NCI-H2171 (cell line): ENCODE results near the gene PPP1R2.

Experiments used
- DNase-seq: peaks from one replicate; lab custom pipeline; 2025; lab: John Stamatoyannopoulos, UW

PPP1R2 gene

GRCh38 chr3:195565716-195566115, 22.6 kb upstream of the PPP1R2 start:
- no peak for DNase-seq

- no peak for DNase-seq
Measured at GRCh38 chr3:195563317-195563716, 20.2 kb upstream of the PPP1R2 start.

- DNase-seq: no peak
Measured at GRCh38 chr3:195559723-195560409, 16.7 kb upstream of the PPP1R2 start.

GRCh38 chr3:195558602-195559001, 15.5 kb upstream of the PPP1R2 start:
- DNase-seq: peak; percentile 55

GRCh38 chr3:195557322-195557721, 14.2 kb upstream of the PPP1R2 start:
- DNase-seq: no peak

- no peak for DNase-seq
Measured at GRCh38 chr3:195556390-195556789, 13.3 kb upstream of the PPP1R2 start.

- DNase-seq: no peak
Measured at GRCh38 chr3:195555110-195555509, 12.0 kb upstream of the PPP1R2 start.

- DNase-seq: no peak
Measured at GRCh38 chr3:195554458-195554857, 11.3 kb upstream of the PPP1R2 start.

GRCh38 chr3:195553268-195553667, 10.1 kb upstream of the PPP1R2 start:
- DNase-seq: no peak

GRCh38 chr3:195551381-195551978, 8.4 kb upstream of the PPP1R2 start:
- DNase-seq: no peak

- no peak for DNase-seq
Measured at GRCh38 chr3:195550723-195551122, 7.6 kb upstream of the PPP1R2 start.

GRCh38 chr3:195549931-195550519, 6.9 kb upstream of the PPP1R2 start:
- no peak for DNase-seq

- DNase-seq: no peak
Measured at GRCh38 chr3:195548987-195549386, 5.9 kb upstream of the PPP1R2 start.

GRCh38 chr3:195548501-195548900, 5.4 kb upstream of the PPP1R2 start:
- no peak for DNase-seq

GRCh38 chr3:195548006-195548405, 4.9 kb upstream of the PPP1R2 start:
- no peak for DNase-seq

- no peak for DNase-seq
Measured at GRCh38 chr3:195546130-195546560, 3.0 kb upstream of the PPP1R2 start.

GRCh38 chr3:195544634-195545033, 1.5 kb upstream of the PPP1R2 start:
- no peak for DNase-seq

- DNase-seq: no peak
Measured at GRCh38 chr3:195544230-195544536, 1.1 kb upstream of the PPP1R2 start.

- no peak for DNase-seq
Measured at GRCh38 chr3:195543500-195544229, 540 bp upstream of the PPP1R2 start.

- no peak for DNase-seq
Measured at GRCh38 chr3:195542316-195542697, 818 bp downstream of the PPP1R2 start.

GRCh38 chr3:195540511-195540910, 2.6 kb downstream of the PPP1R2 start:
- DNase-seq: no peak

GRCh38 chr3:195540027-195540426, 3.1 kb downstream of the PPP1R2 start:
- no peak for DNase-seq

- DNase-seq: no peak
Measured at GRCh38 chr3:195539479-195539878, 3.6 kb downstream of the PPP1R2 start.
